Choroid plexus epithelial cell (primary cell): ENCODE measurements around the gene ACAT2.
"Not testable (repeated sequence)": the region's sequence is repeated elsewhere in the genome, so short reads cannot be mapped to it uniquely, and the experiment has no call there.

Experiments used
- DNase-seq: peaks from one replicate; pipeline ENCODE4 v3.0.0-alpha.2; 2010; ENCODE audit warnings: low read depth
- H3K4me3 ChIP-seq: 2 replicates; pipeline ENCODE4 v1.5.1; 2011; ENCODE audit warnings: low read depth, mild to moderate bottlenecking, control low read depth, low read length, moderate library complexity
- CTCF ChIP-seq: conservative IDR thresholded peaks from 2 replicates; pipeline ENCODE4 v1.5.1; 2011; ENCODE audit warnings: low read depth, mild to moderate bottlenecking, control low read depth, inconsistent platforms, low read length, moderate library complexity

The ACAT2 gene

GRCh38 chr6:159790956-159791598 is 29.2 kb downstream of the ACAT2 start:
- TF ChIP-seq CTCF = no peak
- no peak for DNase-seq
- peak overlapping the region; percentile 82 for H3K4me3 ChIP-seq

GRCh38 chr6:159794976-159795375 is 33.1 kb downstream of the ACAT2 start:
- H3K4me3 ChIP-seq, DNase-seq: not testable (repeated sequence)

GRCh38 chr6:159797554-159797953 is 35.7 kb downstream of the ACAT2 start:
- H3K4me3 ChIP-seq = no peak overlapping the region
- no peak for TF ChIP-seq CTCF
- no peak for DNase-seq

GRCh38 chr6:159800141-159800865 is 38.5 kb downstream of the ACAT2 start, which contains the start of gene PNLDC1:
Gene PNLDC1, plus strand, starts transcription at chr6:159800276. Its CDS starts 32 bp downstream, at chr6:159800308.
- TF ChIP-seq CTCF = no peak
- no peak within 1 kb of the TSS for H3K4me3 ChIP-seq
- no peak for DNase-seq

DNA sequence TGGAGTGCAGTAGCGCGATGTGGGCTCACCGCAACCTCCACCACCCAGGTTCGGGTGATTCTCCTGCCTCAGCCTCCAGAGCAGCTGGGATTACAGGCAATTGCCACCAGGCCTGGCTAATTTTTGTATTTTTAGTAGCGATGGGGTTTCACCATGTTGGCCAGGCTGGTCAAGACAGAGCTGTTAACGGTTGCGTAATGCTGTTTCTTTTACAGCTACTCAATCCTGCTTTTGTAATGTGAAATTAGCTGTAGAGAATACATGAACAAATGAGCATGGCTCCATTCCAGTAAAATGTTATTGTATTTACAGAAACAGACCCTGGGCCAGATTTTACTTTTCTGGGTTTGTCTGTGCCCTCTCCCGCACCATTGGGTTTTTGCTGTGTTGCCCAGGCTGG is 40.1 kb downstream of the ACAT2 start:
- no peak for TF ChIP-seq CTCF
- no peak for DNase-seq
- no peak overlapping the region for H3K4me3 ChIP-seq

- no peak for TF ChIP-seq CTCF
- no peak for DNase-seq
- no peak overlapping the region for H3K4me3 ChIP-seq
Measured at GRCh38 chr6:159804504-159804903, 42.7 kb downstream of the ACAT2 start.

- TF ChIP-seq CTCF = no peak
- no peak overlapping the region for H3K4me3 ChIP-seq
- DNase-seq = no peak
Measured at GRCh38 chr6:159805440-159806020, 43.7 kb downstream of the ACAT2 start.
